Prostate gland (tissue), 2 donors: ENCODE measurements around the gene RHBDL2.

Experiments
- POLR2A ChIP-seq: fragments of 450-650 bp; IDR thresholded peaks from one replicate; pipeline ENCODE4 v1.6.1; 2016; ENCODE audit warnings: antibody characterized with exemption, mild to moderate bottlenecking
- POLR2AphosphoS5 ChIP-seq: sonication (generic); formaldehyde crosslinking; IDR thresholded peaks from one replicate; pipeline ENCODE4 v1.6.1; 2017; ENCODE audit warnings: antibody characterized with exemption
- TF ChIP-seq, protein P1 (sequence below), 4 experiments: fragments of 200-600 bp in 2 of 4; fragments of 450-650 bp in 2 of 4; sonication (generic) in 2 of 4; IDR thresholded peaks; 1 replicate in 3 of 4; 2 replicates in 1 of 4; pipeline ENCODE4 v1.5.1; 2016 to 2019; ENCODE audit warnings: antibody characterized with exemption in 4 of 4, mild to moderate bottlenecking in 2 of 4, moderate library complexity in 2 of 4

DNA sequence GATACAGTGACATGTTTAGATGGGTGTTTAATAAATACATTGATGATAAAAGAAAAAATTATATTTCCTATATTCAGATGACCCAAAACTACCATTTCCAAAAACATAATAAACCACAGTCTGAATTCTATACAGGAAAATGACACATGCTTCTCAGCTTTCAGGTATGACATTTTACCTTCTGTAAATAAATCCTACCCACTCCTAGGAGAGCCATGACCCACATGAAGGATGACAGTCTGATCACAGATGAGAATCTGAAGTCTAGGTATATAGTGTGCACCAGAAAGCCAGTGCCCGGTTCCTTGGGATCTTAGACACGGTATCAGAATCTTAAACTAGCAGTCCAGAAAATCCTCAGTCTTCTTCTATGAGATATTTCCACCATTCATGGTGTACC, 56.5 kb downstream of the RHBDL2 start:
- TF ChIP-seq, protein P1, sequence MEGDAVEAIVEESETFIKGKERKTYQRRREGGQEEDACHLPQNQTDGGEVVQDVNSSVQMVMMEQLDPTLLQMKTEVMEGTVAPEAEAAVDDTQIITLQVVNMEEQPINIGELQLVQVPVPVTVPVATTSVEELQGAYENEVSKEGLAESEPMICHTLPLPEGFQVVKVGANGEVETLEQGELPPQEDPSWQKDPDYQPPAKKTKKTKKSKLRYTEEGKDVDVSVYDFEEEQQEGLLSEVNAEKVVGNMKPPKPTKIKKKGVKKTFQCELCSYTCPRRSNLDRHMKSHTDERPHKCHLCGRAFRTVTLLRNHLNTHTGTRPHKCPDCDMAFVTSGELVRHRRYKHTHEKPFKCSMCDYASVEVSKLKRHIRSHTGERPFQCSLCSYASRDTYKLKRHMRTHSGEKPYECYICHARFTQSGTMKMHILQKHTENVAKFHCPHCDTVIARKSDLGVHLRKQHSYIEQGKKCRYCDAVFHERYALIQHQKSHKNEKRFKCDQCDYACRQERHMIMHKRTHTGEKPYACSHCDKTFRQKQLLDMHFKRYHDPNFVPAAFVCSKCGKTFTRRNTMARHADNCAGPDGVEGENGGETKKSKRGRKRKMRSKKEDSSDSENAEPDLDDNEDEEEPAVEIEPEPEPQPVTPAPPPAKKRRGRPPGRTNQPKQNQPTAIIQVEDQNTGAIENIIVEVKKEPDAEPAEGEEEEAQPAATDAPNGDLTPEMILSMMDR (IDR thresholded peaks at IDR 0.05): no peak
- TF ChIP-seq POLR2A: no peak
- no peak for TF ChIP-seq POLR2AphosphoS5
